AG04449 (cell line): Measurements from ENCODE around the gene SEPTIN8.

ENCODE experiments used
- CTCF ChIA-PET: fragments of 350-600 bp; formaldehyde crosslinking; extraction: SDS; loops from one replicate; lab custom pipeline; 2021; ENCODE audit warnings: antibody characterized with exemption; lab: Yijun Ruan, JAX
- POLR2A ChIA-PET: fragments of 400-600, 350-600 bp; formaldehyde crosslinking; extraction: SDS; loops from one replicate; lab custom pipeline; 2020; ENCODE audit warnings: antibody characterized with exemption, inconsistent platforms; lab: Yijun Ruan, JAX
- DNase-seq: peaks from one replicate; pipeline ENCODE4 v3.0.0-alpha.2; 2010; ENCODE audit warnings: low read depth, low spot score
- H3K4me3 ChIP-seq: 2 replicates; pipeline ENCODE4 v1.5.1; 2011; ENCODE audit warnings: low read depth, mild to moderate bottlenecking, control low read depth, low read length
- CTCF ChIP-seq: IDR thresholded peaks from one replicate; pipeline ENCODE4 v1.5.1; 2011; ENCODE audit warnings: mild to moderate bottlenecking, moderate library complexity, low read length, control low read depth, inconsistent platforms; ENCODE audit not compliant: insufficient read depth; ENCODE audit errors: missing control alignments

The SEPTIN8 gene

GRCh38 chr5:132744659-132745058 is 32.4 kb downstream of the SEPTIN8 start:
- TF ChIP-seq CTCF: no peak
- ChIA-PET CTCF (interaction anchor here (9.4 to 18.0 kb wide), 2 partner anchors 11 to 75 kb away, joined by 56 to 317 read pairs; partner anchors contain the start of gene SOWAHA), POLR2A (no interaction called here)
- DNase-seq: no peak
- no peak overlapping the region for H3K4me3 ChIP-seq

- DNase-seq: no peak
- ChIA-PET POLR2A (no interaction called here), CTCF (interaction anchor here (1.4 to 18.0 kb wide), 3 partner anchors 13 to 86 kb away, joined by 3 to 317 read pairs (median 56); partner anchors contain the start of gene SOWAHA)
- no peak for TF ChIP-seq CTCF
- no peak overlapping the region for H3K4me3 ChIP-seq
Measured at GRCh38 chr5:132742626-132743025, 34.4 kb downstream of the SEPTIN8 start.

- no peak for TF ChIP-seq CTCF
- ChIA-PET POLR2A (no interaction called here), CTCF (interaction anchor here (1.4 to 18.0 kb wide), 3 partner anchors 14 to 86 kb away, joined by 3 to 317 read pairs (median 56); partner anchors contain the start of gene SOWAHA)
- DNase-seq: no peak
- no peak overlapping the region for H3K4me3 ChIP-seq
Measured at GRCh38 chr5:132742158-132742557, 34.9 kb downstream of the SEPTIN8 start.

GRCh38 chr5:132739232-132739631 is 37.8 kb downstream of the SEPTIN8 start:
- H3K4me3 ChIP-seq: no peak overlapping the region
- no peak for TF ChIP-seq CTCF
- CTCF ChIA-PET: interaction anchor here (1.0 to 9.4 kb wide), 6 partner anchors 10 to 353 kb away, joined by 3 to 56 read pairs (median 10); no protein-coding TSS in a partner anchor
- POLR2A ChIA-PET: no interaction called here
- no peak for DNase-seq

- ChIA-PET CTCF (interaction anchor here (0.6 to 3.1 kb wide), 12 partner anchors 9 to 352 kb away, joined by 3 to 19 read pairs (median 4); partner anchors contain the start of genes CCNI2, GDF9, IRF1 and UQCRQ), POLR2A (no interaction called here)
- no peak for TF ChIP-seq CTCF
- H3K4me3 ChIP-seq: peak overlapping the region; percentile 91; the same call in 1 of the 2 replicates
- DNase-seq: no peak
Measured at GRCh38 chr5:132737982-132738681, 38.9 kb downstream of the SEPTIN8 start.

- peak within 1 kb of the TSS; percentile 91 for H3K4me3 ChIP-seq
- ChIA-PET CTCF (interaction anchor here (0.6 to 3.1 kb wide), 12 partner anchors 10 to 351 kb away, joined by 3 to 19 read pairs (median 4); partner anchors contain the start of genes CCNI2, GDF9, IRF1 and UQCRQ), POLR2A (no interaction called here)
- DNase-seq: peak; percentile 38
- TF ChIP-seq CTCF: no peak
Measured at GRCh38 chr5:132736853-132737833, 39.9 kb downstream of the SEPTIN8 start, which contains the start of gene KIF3A. Gene KIF3A, minus strand, starts transcription at chr5:132737546. Its CDS starts 127 bp downstream, at chr5:132737419.
